Liver (tissue), 9 donors: Measurements from ENCODE around the gene BSDC1. TPM values are rescaled to one million over a fixed set of nuclear protein-coding genes. Genes with fewer than 3 reads are reported as not detected.
"Not testable (repeated sequence)": the region's sequence is repeated elsewhere in the genome, so short reads cannot be mapped to it uniquely, and the experiment has no call there.

ENCODE experiments used
- DNase-seq: peaks from one replicate; pipeline ENCODE4 v3.0.0-alpha.2; 2017; ENCODE audit warnings: low spot score
- H3K27ac ChIP-seq, 2 donors: one replicate each; pipeline ENCODE4 v1.7.0; 2013; ENCODE audit warnings: inconsistent platforms in 2 of 2, low read length in 2 of 2, control low read depth in 1 of 2, low read depth in 1 of 2, mild to moderate bottlenecking in 1 of 2
- H3K27me3 ChIP-seq, 4 donors: one replicate each; pipeline versions ENCODE4 v1.6.1 to v1.7.0; 2013; ENCODE audit warnings: low read length in 3 of 4, inconsistent platforms in 1 of 4, mild to moderate bottlenecking in 1 of 4, moderate library complexity in 1 of 4; ENCODE audit not compliant: control insufficient read depth in 4 of 4, insufficient read depth in 4 of 4
- H3K36me3 ChIP-seq, 4 donors: one replicate each; pipeline versions ENCODE4 v1.6.1 to v1.7.0; 2013; ENCODE audit warnings: low read length in 3 of 4, mild to moderate bottlenecking in 3 of 4, low read depth in 1 of 4, moderate library complexity in 1 of 4; ENCODE audit not compliant: control insufficient read depth in 4 of 4, insufficient read depth in 3 of 4
- H3K4me1 ChIP-seq, 4 donors: one replicate each; pipeline versions ENCODE4 v1.6.1 to v1.7.0; 2013; ENCODE audit warnings: low read length in 3 of 4, mild to moderate bottlenecking in 3 of 4, moderate library complexity in 1 of 4; ENCODE audit not compliant: control insufficient read depth in 4 of 4, insufficient read depth in 4 of 4
- H3K4me3 ChIP-seq, 3 donors: one replicate each; pipeline versions ENCODE4 v1.6.1 to v1.7.0; 2013; ENCODE audit warnings: low read length in 3 of 3, control low read depth in 1 of 3, low read depth in 1 of 3, mild to moderate bottlenecking in 1 of 3
- H3K9ac ChIP-seq, 2 donors: one replicate each; pipeline ENCODE4 v1.7.0; 2013; ENCODE audit warnings: low read length in 2 of 2, mild to moderate bottlenecking in 2 of 2, moderate library complexity in 2 of 2, control low read depth in 1 of 2, low read depth in 1 of 2
- H3K9me3 ChIP-seq, 4 donors: one replicate each; pipeline versions ENCODE4 v1.6.1 to v1.7.0; 2013; ENCODE audit warnings: low read length in 3 of 4; ENCODE audit not compliant: control insufficient read depth in 4 of 4
- ATF3 ChIP-seq: IDR thresholded peaks from 2 replicates; pipeline ENCODE4 v1.6.1; 2016; ENCODE audit warnings: antibody characterized with exemption
- CTCF ChIP-seq: fragments of 150-350 bp; IDR thresholded peaks from 2 replicates; pipeline ENCODE4 v1.5.1; 2017; ENCODE audit warnings: improper control_type of control experiment, low read depth, low read length; ENCODE audit not compliant: missing input control
- EGR1 ChIP-seq, 2 donors: IDR thresholded peaks; 2 replicates each; pipeline ENCODE4 v1.6.1; 2016 to 2018; ENCODE audit warnings: antibody characterized with exemption in 2 of 2, low read depth in 2 of 2
- FOXA1 ChIP-seq: IDR thresholded peaks from 2 replicates; pipeline ENCODE4 v1.6.1; 2016; ENCODE audit warnings: antibody characterized with exemption
- FOXA2 ChIP-seq: IDR thresholded peaks from 2 replicates; pipeline ENCODE4 v1.6.1; 2016; ENCODE audit warnings: antibody characterized with exemption
- GABPA ChIP-seq, 2 donors: IDR thresholded peaks in 1 of 2; conservative IDR thresholded peaks in 1 of 2; 2 replicates each; pipeline ENCODE4 v1.6.1; 2016; ENCODE audit warnings: antibody characterized with exemption in 2 of 2, mild to moderate bottlenecking in 1 of 2, moderate library complexity in 1 of 2
- HNF4A ChIP-seq, 2 donors: conservative IDR thresholded peaks; 2 replicates each; pipeline ENCODE4 v1.6.1; 2016; ENCODE audit warnings: antibody characterized with exemption in 2 of 2, mild to moderate bottlenecking in 2 of 2
- HNF4G ChIP-seq: IDR thresholded peaks from 2 replicates; pipeline ENCODE4 v1.6.1; 2016; ENCODE audit warnings: antibody characterized with exemption
- JUND ChIP-seq, 2 donors: IDR thresholded peaks; 2 replicates each; pipeline ENCODE4 v1.6.1; 2016; ENCODE audit warnings: antibody characterized with exemption in 2 of 2
- MAX ChIP-seq: IDR thresholded peaks from 2 replicates; pipeline ENCODE4 v1.6.1; 2016; ENCODE audit warnings: antibody characterized with exemption
- NR2F2 ChIP-seq: IDR thresholded peaks from 2 replicates; pipeline ENCODE4 v1.6.1; 2016; ENCODE audit warnings: antibody characterized with exemption
- RAD21 ChIP-seq, 2 donors: IDR thresholded peaks; 2 replicates each; pipeline ENCODE4 v1.6.1; 2016; ENCODE audit warnings: antibody characterized with exemption in 2 of 2, mild to moderate bottlenecking in 2 of 2
- REST ChIP-seq: IDR thresholded peaks from 2 replicates; pipeline ENCODE4 v1.6.1; 2016; ENCODE audit warnings: antibody characterized with exemption, mild to moderate bottlenecking
- RXRA ChIP-seq, 2 donors: IDR thresholded peaks; 2 replicates each; pipeline ENCODE4 v1.6.1; 2017 to 2018; ENCODE audit warnings: antibody characterized with exemption in 2 of 2, mild to moderate bottlenecking in 1 of 2
- SP1 ChIP-seq: IDR thresholded peaks from 2 replicates; pipeline ENCODE4 v1.6.1; 2018; ENCODE audit warnings: antibody characterized with exemption, mild to moderate bottlenecking
- TAF1 ChIP-seq: conservative IDR thresholded peaks from 2 replicates; pipeline ENCODE4 v1.6.1; 2016; ENCODE audit warnings: antibody characterized with exemption, mild to moderate bottlenecking
- YY1 ChIP-seq: IDR thresholded peaks from 2 replicates; pipeline ENCODE4 v1.6.1; 2016; ENCODE audit warnings: antibody characterized with exemption, mild to moderate bottlenecking
- ZBTB33 ChIP-seq: IDR thresholded peaks from 2 replicates; pipeline ENCODE4 v1.6.1; 2016; ENCODE audit warnings: antibody characterized with exemption
- WGBS: extraction: QIAGEN DNeasy Blood & Tissue Kit; methylation state at CpG from one replicate; pipeline ENCODE4 v1.1.7; 2013; 5-methylcytosine and 5-hydroxymethylcytosine counted together
- polyA plus RNA-seq, 2 donors: library from polyadenylated mRNA; stranded (reverse) in 1 of 2; unstranded in 1 of 2; fragments of 200-250 nt in 1 of 2; fragments of >200 nt in 1 of 2; fragmentation: Nextera tagmentation in 1 of 2; extraction: Ambion mirVana in 1 of 2; gene quantifications; one replicate each; pipeline versions ENCODE4 v1.2.1 to v1.2.3, GENCODE V29; 2013 to 2015
- total RNA-seq, 2 donors: library from RNA; depleted of rRNA; stranded (reverse); fragments of >200 nt; gene quantifications; one replicate each; pipeline ENCODE4 v1.2.3, GENCODE V29; 2014
- donor health status: healthy.
- donor health status: healthy.
- donor health status: healthy.
- donor health status: healthy.
- donor health status: healthy.

Gene BSDC1
- total and polyA plus RNA-seq, 4 donors, result 40.0 to 65.9 (median 52.0) TPM

- peaks cover 6 to 38% (median 24%) of the 10 kb centered on the region in 4 donors for H3K4me1 ChIP-seq
- not testable (repeated sequence) for H3K9me3 ChIP-seq, DNase-seq, H3K4me3 ChIP-seq, H3K36me3 ChIP-seq, H3K27ac ChIP-seq, H3K27me3 ChIP-seq, H3K9ac ChIP-seq
- WGBS, result 94% methylated on average over 6 of the region's 6 CpGs
Measured at GRCh38 chr1:32355778-32356177, 38.5 kb downstream of the BSDC1 start.

GRCh38 chr1:32353886-32354570, 40.2 kb downstream of the BSDC1 start:
- no peaks in the 10 kb centered on the region for H3K27me3 ChIP-seq
- TF ChIP-seq FOXA2 (no peak), ATF3 (no peak), RAD21 (IDR thresholded peaks at IDR 0.05) (peak; percentile 19 to 46), TAF1 (no peak), SP1 (peak; percentile 73), RXRA (IDR thresholded peaks at IDR 0.05) (peak; percentile 66 to 73), CTCF (no peak), HNF4G (no peak), FOXA1 (no peak), ZBTB33 (no peak), NR2F2 (peak; percentile 99), YY1 (no peak), MAX (peak; percentile 39), JUND (IDR thresholded peaks at IDR 0.05) (no peak), HNF4A (conservative IDR thresholded peaks at IDR 0.05) (no peak), REST (no peak), EGR1 (IDR thresholded peaks at IDR 0.05; ENCODE audit: low read depth in 2 of 2) (peak; percentile 6 to 22), GABPA (IDR thresholded peaks at IDR 0.05 in 1 of 2, conservative IDR thresholded peaks at IDR 0.05 in 1 of 2) (no peak)
- H3K9me3 ChIP-seq, result no peaks in the 10 kb centered on the region
- H3K36me3 ChIP-seq, result no peaks in the 10 kb centered on the region
- WGBS, result 68% methylated on average over 2 of the region's 2 CpGs
- H3K4me1 ChIP-seq, result peaks cover 7 to 41% (median 24%) of the 10 kb centered on the region in 4 donors
- peak overlapping the region; percentile 40 to 45 for H3K27ac ChIP-seq
- no peak overlapping the region for H3K4me3 ChIP-seq
- no peak overlapping the region for H3K9ac ChIP-seq
- no peak for DNase-seq
